Testis (tissue), 3 donors: ENCODE data around the gene PCDHGC5. TPM values are rescaled to one million over a fixed set of nuclear protein-coding genes. Genes with fewer than 3 reads are reported as not detected.

ENCODE experiments used
- DNase-seq: peaks from one replicate; pipeline ENCODE4 v3.0.0-alpha.2; 2019
- H3K27ac ChIP-seq, 2 donors: fragments of 200-600 bp; sonication (generic); one replicate each; pipeline ENCODE4 v1.5.1; 2019
- H3K27me3 ChIP-seq: fragments of 200-600 bp; sonication (generic); one replicate; pipeline ENCODE4 v1.5.1; 2019
- H3K36me3 ChIP-seq: fragments of 200-600 bp; sonication (generic); one replicate; pipeline ENCODE4 v1.5.1; 2017; ENCODE audit warnings: low read depth; ENCODE audit errors: missing control alignments
- H3K4me1 ChIP-seq: fragments of 200-600 bp; sonication (generic); one replicate; pipeline ENCODE4 v1.5.1; 2019
- H3K4me3 ChIP-seq, 2 donors: fragments of 200-600 bp; sonication (generic); one replicate each; pipeline ENCODE4 v1.5.1; 2017 to 2019
- H3K9me3 ChIP-seq: fragments of 200-600 bp; sonication (generic); one replicate; pipeline ENCODE4 v1.5.1; 2017
- CTCF ChIP-seq, 3 experiments: fragments of 450-650 bp in 2 of 3; fragments of 200-600 bp in 1 of 3; sonication (generic) in 1 of 3; IDR thresholded peaks; one replicate each; pipeline ENCODE4 v1.5.1; 2016 to 2019; ENCODE audit warnings: antibody characterized with exemption in 3 of 3, mild to moderate bottlenecking in 2 of 3, moderate library complexity in 1 of 3
- POLR2A ChIP-seq: fragments of 450-650 bp; IDR thresholded peaks from one replicate; pipeline ENCODE4 v1.6.1; 2017; ENCODE audit warnings: antibody characterized with exemption, mild to moderate bottlenecking, moderate library complexity
- WGBS, 2 donors: methylation state at CpG; one replicate each; pipeline ENCODE4 v1.1.5; 2018; 5-methylcytosine and 5-hydroxymethylcytosine counted together
- intact Hi-C: fragments of 100-400 bp; cut with DNase I; formaldehyde crosslinking; loops from one replicate; pipeline ENCODE4 v1.15.1; 2023; ENCODE audit warnings: low total_unique reads
- polyA plus RNA-seq: library from polyadenylated mRNA; stranded (reverse); fragments of 350-450 nt; fragmentation: Illumina TruSeq; extraction: RNeasy Lipid Tissue Mini Kit (QIAGEN cat#74804); gene quantifications from one replicate; pipeline ENCODE4 v1.2.3, GENCODE V29; 2014; ENCODE audit warnings: low read depth, low replicate concordance; ENCODE audit not compliant: insufficient read depth
- total RNA-seq, 2 donors: library from RNA; depleted of rRNA; stranded (reverse); fragments of >200 nt; gene quantifications; one replicate each; pipeline ENCODE4 v1.2.3, GENCODE V29; 2016

PCDHGC5 gene
- total and polyA plus RNA-seq, 3 donors from 2014 or later = 0.50 to 5.4 (median 4.9) TPM

- no peaks in the 10 kb centered on the region for H3K27me3 ChIP-seq
- H3K9me3 ChIP-seq = no peaks in the 10 kb centered on the region
- H3K4me1 ChIP-seq = peaks cover 17% of the 10 kb centered on the region
- H3K36me3 ChIP-seq = no peaks in the 10 kb centered on the region
- WGBS, 2 donors = 92 to 94% methylated on average over 10 of the region's 10 CpGs
- no peak overlapping the region for H3K27ac ChIP-seq
- no peak overlapping the region for H3K4me3 ChIP-seq
- intact Hi-C loops = no loop called here
- DNase-seq = no peak
- TF ChIP-seq CTCF (IDR thresholded peaks at IDR 0.05) (no peak), POLR2A (no peak)
Observed at GRCh38 chr5:141489841-141490240, 960 bp downstream of the PCDHGC5 start.

GRCh38 chr5:141490271-141490670, 1.4 kb downstream of the PCDHGC5 start:
- Histone ChIP-seq H3K9me3 (no peaks in the 10 kb centered on the region), H3K27ac (no peak overlapping the region), H3K27me3 (no peaks in the 10 kb centered on the region), H3K4me1 (peaks cover 21% of the 10 kb centered on the region), H3K4me3 (no peak overlapping the region), H3K36me3 (no peaks in the 10 kb centered on the region)
- DNase-seq = no peak
- TF ChIP-seq POLR2A (no peak), CTCF (IDR thresholded peaks at IDR 0.05) (no peak)
- intact Hi-C loops = no loop called here
- WGBS, 2 donors = 91 to 92% methylated on average over 10 of the region's 10 CpGs

GRCh38 chr5:141490771-141491170, 1.9 kb downstream of the PCDHGC5 start:
- TF ChIP-seq POLR2A (no peak), CTCF (IDR thresholded peaks at IDR 0.05) (no peak)
- no peaks in the 10 kb centered on the region for H3K36me3 ChIP-seq
- intact Hi-C loops = no loop called here
- no peak overlapping the region for H3K27ac ChIP-seq
- no peak overlapping the region for H3K4me3 ChIP-seq
- DNase-seq = no peak
- 64 to 89% methylated on average over 12 to 13 of the region's 13 CpGs for WGBS, 2 donors
- peaks cover 22% of the 10 kb centered on the region for H3K4me1 ChIP-seq
- H3K9me3 ChIP-seq = no peaks in the 10 kb centered on the region
- H3K27me3 ChIP-seq = no peaks in the 10 kb centered on the region

GRCh38 chr5:141491323-141492167, 2.7 kb downstream of the PCDHGC5 start:
- Histone ChIP-seq H3K9me3 (no peaks in the 10 kb centered on the region), H3K27ac (no peak overlapping the region), H3K36me3 (no peaks in the 10 kb centered on the region), H3K4me3 (peak overlapping the region; percentile 2 to 27), H3K4me1 (peaks cover 28% of the 10 kb centered on the region), H3K27me3 (no peaks in the 10 kb centered on the region)
- 60 to 75% methylated on average over 15 to 65 of the region's 66 CpGs for WGBS, 2 donors
- intact Hi-C loops = no loop called here
- TF ChIP-seq POLR2A (no peak), CTCF (IDR thresholded peaks at IDR 0.05) (no peak)
- no peak for DNase-seq
